Epithelial cell of proximal tubule (primary cell): ENCODE results near the gene LRRFIP2. TPM values are rescaled to one million over a fixed set of nuclear protein-coding genes. Genes with fewer than 3 reads are reported as not detected.
"Not testable (repeated sequence)": the region's sequence is repeated elsewhere in the genome, so short reads cannot be mapped to it uniquely, and the experiment has no call there.

Experiments
- DNase-seq: peaks from one replicate; pipeline ENCODE4 v3.0.0-alpha.2; 2011; ENCODE audit warnings: low read depth
- H3K4me3 ChIP-seq: 2 replicates; pipeline ENCODE4 v1.5.1; 2011; ENCODE audit warnings: low read depth, mild to moderate bottlenecking, low read length
- CTCF ChIP-seq: conservative IDR thresholded peaks from 2 replicates; pipeline ENCODE4 v1.5.1; 2012; ENCODE audit warnings: low read depth, mild to moderate bottlenecking, low read length
- total RNA-seq: library from RNA; depleted of rRNA; stranded (reverse); fragments of >200 nt; gene quantifications from 2 replicates; pipeline ENCODE4 v1.2.3, GENCODE V29; 2015

The LRRFIP2 gene
- total RNA-seq, 1 donor from 2014 or later = 69.6 TPM

- no peak for TF ChIP-seq CTCF
- no peak overlapping the region for H3K4me3 ChIP-seq
Observed at GRCh38 chr3:37155782-37156181, 18.6 kb downstream of the LRRFIP2 start.

DNA sequence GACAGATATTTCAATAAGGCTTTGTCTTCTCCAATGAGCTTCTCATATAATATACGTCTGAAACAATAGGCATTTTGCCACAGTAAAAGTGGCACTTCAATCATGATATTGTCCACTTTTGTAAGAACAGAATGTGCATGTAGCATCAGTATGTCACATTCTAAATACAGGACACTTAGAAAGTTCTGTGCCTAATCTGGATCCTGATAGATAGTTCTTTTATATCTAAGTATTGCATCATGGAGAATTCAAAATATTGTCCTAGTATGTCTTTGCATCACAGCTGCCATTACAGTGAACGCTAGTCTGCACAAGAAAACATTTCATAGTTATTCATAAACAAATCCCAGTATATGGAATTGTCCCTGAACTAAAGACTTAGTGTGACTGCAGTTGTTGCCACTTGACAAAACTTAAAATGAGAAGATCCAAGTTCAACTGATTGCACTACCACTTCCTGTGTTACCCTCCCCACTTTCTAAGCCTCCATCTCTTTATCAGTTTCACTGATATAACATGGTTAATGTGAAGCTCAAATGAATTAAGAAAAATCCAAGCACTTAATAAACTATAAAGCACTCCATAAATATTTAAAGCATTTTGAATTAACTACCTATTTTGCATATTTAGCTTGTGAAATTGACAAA lies 19.6 kb downstream of the LRRFIP2 start:
- H3K4me3 ChIP-seq = no peak overlapping the region
- TF ChIP-seq CTCF = no peak
- no peak for DNase-seq

More at GRCh38 chr3:37155782-37156181, 18.6 kb downstream of the LRRFIP2 start:
- DNase-seq = no peak

GRCh38 chr3:37150621-37151020 lies 23.8 kb downstream of the LRRFIP2 start:
- DNase-seq = no peak
- TF ChIP-seq CTCF = no peak
- no peak overlapping the region for H3K4me3 ChIP-seq

- TF ChIP-seq CTCF = no peak
- no peak overlapping the region for H3K4me3 ChIP-seq
Observed at GRCh38 chr3:37149257-37149656, 25.1 kb downstream of the LRRFIP2 start.

DNA sequence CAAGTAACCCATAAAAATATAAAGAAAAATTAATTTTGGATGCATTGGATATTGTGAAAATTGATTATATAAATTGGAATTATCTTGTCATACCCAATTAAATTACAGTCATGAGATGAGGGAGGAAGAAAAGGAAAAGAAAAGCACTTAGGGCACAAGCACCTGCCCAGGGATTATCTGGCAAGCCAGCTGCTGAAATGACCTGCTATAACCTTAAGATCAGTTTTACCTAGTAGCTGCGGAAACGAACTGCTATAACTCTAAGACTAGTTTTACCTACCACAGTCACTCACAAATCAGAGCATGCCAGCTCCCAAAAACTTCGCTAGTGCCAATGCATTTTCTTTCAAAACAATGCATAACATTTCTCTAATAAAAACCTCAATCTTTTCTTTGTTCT lies 26.2 kb downstream of the LRRFIP2 start:
- no peak for DNase-seq
- TF ChIP-seq CTCF = no peak
- no peak overlapping the region for H3K4me3 ChIP-seq

More at GRCh38 chr3:37149257-37149656, 25.1 kb downstream of the LRRFIP2 start:
- DNase-seq = no peak

DNA sequence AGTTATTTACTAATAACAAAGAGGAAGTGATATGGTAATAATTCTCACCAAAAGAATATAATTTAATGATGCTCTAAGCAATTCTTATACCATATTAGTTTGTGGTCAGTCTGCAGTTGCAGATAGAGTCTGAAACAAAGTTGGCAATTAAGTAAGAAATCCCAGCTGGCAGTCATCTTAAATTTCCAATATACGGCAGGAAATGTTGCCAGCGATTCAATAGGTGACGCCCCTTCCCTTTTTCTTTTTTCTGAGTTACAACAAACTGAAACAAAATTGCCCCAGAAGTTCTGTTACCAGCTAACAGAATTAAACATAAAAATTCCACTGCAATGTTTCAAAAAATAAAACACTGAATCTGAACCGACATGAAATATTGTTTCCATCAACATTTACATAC lies 26.7 kb downstream of the LRRFIP2 start:
- no peak for TF ChIP-seq CTCF
- DNase-seq = no peak
- H3K4me3 ChIP-seq = no peak overlapping the region

DNA sequence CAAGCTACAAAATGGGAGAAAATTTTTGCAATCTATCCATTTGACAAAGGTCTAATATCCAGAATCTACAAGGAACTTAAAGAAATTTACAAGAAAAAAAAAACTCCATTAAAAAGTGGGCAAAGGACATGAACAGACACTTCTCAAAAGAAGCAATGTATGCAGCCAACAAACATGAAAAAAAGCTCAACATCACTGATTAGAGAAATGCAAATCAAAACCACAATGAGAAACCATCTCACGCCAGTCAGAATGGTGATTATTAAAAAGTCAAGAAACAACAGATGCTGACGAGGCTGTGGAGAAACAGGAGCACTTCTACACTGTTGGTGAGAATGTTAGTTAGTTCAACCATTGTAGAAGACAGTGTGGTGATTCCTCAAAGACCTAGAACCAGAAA lies 27.5 kb downstream of the LRRFIP2 start:
- H3K4me3 ChIP-seq, DNase-seq: not testable (repeated sequence)
